SKM-1 treated with dmso at 0.1 percent for 144 hours (cell line): ENCODE measurements around the gene ABCA2.

Experiments used
- DNase-seq: peaks from one replicate; lab custom pipeline; 2025; ENCODE audit not compliant: unreplicated experiment; lab: John Stamatoyannopoulos, UW

ABCA2 gene

GRCh38 chr9:137002646-137003041 is 25.4 kb downstream of the ABCA2 start:
- no peak for DNase-seq

GRCh38 chr9:137001857-137002645 is 26.0 kb downstream of the ABCA2 start:
- DNase-seq = no peak

- peak; percentile 76 for DNase-seq
Measured at GRCh38 chr9:137000177-137000930, 27.7 kb downstream of the ABCA2 start.

- no peak for DNase-seq
Measured at GRCh38 chr9:136997830-136998234, 30.2 kb downstream of the ABCA2 start.

- no peak for DNase-seq
Measured at GRCh38 chr9:136997371-136997770, 30.7 kb downstream of the ABCA2 start.

GRCh38 chr9:136996361-136997292 is 31.4 kb downstream of the ABCA2 start, which contains the start of gene CLIC3:
Gene CLIC3, minus strand, starts transcription at chr9:136996568. Its CDS starts 25 bp downstream, at chr9:136996543.
- DNase-seq = no peak

GRCh38 chr9:136995772-136996311 is 32.2 kb downstream of the ABCA2 start:
- no peak for DNase-seq

- no peak for DNase-seq
Measured at GRCh38 chr9:136995362-136995761, 32.7 kb downstream of the ABCA2 start.

- DNase-seq = no peak
Measured at GRCh38 chr9:136994888-136995230, 33.2 kb downstream of the ABCA2 start.

GRCh38 chr9:136994180-136994887 is 33.7 kb downstream of the ABCA2 start:
- no peak for DNase-seq

- DNase-seq = no peak
Measured at GRCh38 chr9:136992819-136993369, 35.1 kb downstream of the ABCA2 start.

- DNase-seq = peak; percentile 85
Measured at GRCh38 chr9:136991993-136992818, 35.8 kb downstream of the ABCA2 start, which contains the start of gene PAXX. Gene PAXX, plus strand, starts transcription at chr9:136992422. Its CDS starts 22 bp downstream, at chr9:136992444.

- DNase-seq = no peak
Measured at GRCh38 chr9:136990242-136990911, 37.7 kb downstream of the ABCA2 start.

GRCh38 chr9:136988872-136989271 is 39.2 kb downstream of the ABCA2 start:
- no peak for DNase-seq

- no peak for DNase-seq
Measured at GRCh38 chr9:136985853-136986252, 42.2 kb downstream of the ABCA2 start.

GRCh38 chr9:136985027-136985602 is 42.9 kb downstream of the ABCA2 start:
- DNase-seq = no peak

- DNase-seq = no peak
Measured at GRCh38 chr9:136984464-136985026, 43.5 kb downstream of the ABCA2 start.
